ENCODE measurements around the gene CHN1.

GRCh38 chr2:174979996-174980395, 25.2 kb downstream of the CHN1 start:
- TF ChIP-seq CTCF (IDR thresholded peaks at IDR 0.05) (no peak), EZH2 (IDR thresholded peaks at IDR 0.05) (no peak)

All from neural progenitor cell (in vitro differentiated cells).